Neural progenitor cell (in vitro differentiated cells): Measurements from ENCODE around the gene MAPK8. TPM values are rescaled to one million over a fixed set of nuclear protein-coding genes. Genes with fewer than 3 reads are reported as not detected.

ENCODE experiments used
- DNase-seq: peaks from one replicate; pipeline ENCODE4 v3.0.0-alpha.2; 2016; ENCODE audit warnings: low spot score
- H2AFZ ChIP-seq: fragments of 200-600 bp; sonication (generic); replicated peaks from 2 replicates; pipeline ENCODE4 v1.6.1; 2016; ENCODE audit warnings: antibody characterized with exemption
- H3F3A ChIP-seq: fragments of 200-600 bp; sonication (generic); 2 replicates; pipeline ENCODE4 v1.6.1; 2016; ENCODE audit warnings: antibody characterized with exemption, low read depth
- H3K27ac ChIP-seq: fragments of 200-600 bp; sonication (generic); 2 replicates; pipeline ENCODE4 v1.5.1; 2016; ENCODE audit warnings: mild to moderate bottlenecking
- H3K27me3 ChIP-seq: fragments of 200-600 bp; sonication (generic); 2 replicates; pipeline ENCODE4 v1.6.1; 2016; ENCODE audit warnings: mild to moderate bottlenecking, moderate library complexity
- H3K36me3 ChIP-seq: fragments of 200-600 bp; sonication (generic); 2 replicates; pipeline ENCODE4 v1.5.1; 2016
- H3K4me1 ChIP-seq: fragments of 200-600 bp; sonication (generic); 2 replicates; pipeline ENCODE4 v1.6.1; 2016; ENCODE audit warnings: mixed run types
- H3K4me2 ChIP-seq: fragments of 200-600 bp; sonication (generic); 2 replicates; pipeline ENCODE4 v1.6.1; 2016
- H3K4me3 ChIP-seq: fragments of 200-600 bp; sonication (generic); 2 replicates; pipeline ENCODE4 v1.5.1; 2016
- H3K79me2 ChIP-seq: fragments of 200-600 bp; sonication (generic); 2 replicates; pipeline ENCODE4 v1.6.1; 2016; ENCODE audit warnings: low read depth
- H3K9ac ChIP-seq: fragments of 200-600 bp; sonication (generic); 2 replicates; pipeline ENCODE4 v1.6.1; 2016
- H3K9me3 ChIP-seq: fragments of 200-600 bp; sonication (generic); 2 replicates; pipeline ENCODE4 v1.5.1; 2016; ENCODE audit warnings: low read depth
- H4K20me1 ChIP-seq: fragments of 200-600 bp; sonication (generic); 2 replicates; pipeline ENCODE4 v1.6.1; 2016; ENCODE audit warnings: low read depth
- H3K27ac Mint-ChIP-seq: 3 replicates; pipeline ENCODE4 v1.8.0; 2021; ENCODE audit warnings: mixed read lengths
- H3K27me3 Mint-ChIP-seq: 2 replicates; pipeline ENCODE4 v1.8.0; 2022; ENCODE audit warnings: low read depth, mild to moderate bottlenecking, inconsistent platforms, moderate library complexity, mixed read lengths; ENCODE audit not compliant: insufficient read depth
- H3K36me3 Mint-ChIP-seq: 3 replicates; pipeline ENCODE4 v1.8.0; 2021; ENCODE audit warnings: mixed read lengths
- H3K4me1 Mint-ChIP-seq: 3 replicates; pipeline ENCODE4 v1.8.0; 2021; ENCODE audit warnings: mixed read lengths
- H3K4me3 Mint-ChIP-seq: 3 replicates; pipeline ENCODE4 v1.8.0; 2021; ENCODE audit warnings: mild to moderate bottlenecking, moderate library complexity, mixed read lengths
- H3K9me3 Mint-ChIP-seq: 3 replicates; pipeline ENCODE4 v1.8.0; 2020; ENCODE audit warnings: mixed read lengths
- EZH2 ChIP-seq: fragments of 200-600 bp; sonication (generic); IDR thresholded peaks from 2 replicates; pipeline ENCODE4 v1.6.1; 2017; ENCODE audit warnings: antibody characterized with exemption, mild to moderate bottlenecking, moderate library complexity
- EZH2phosphoT487 ChIP-seq: fragments of 200-600 bp; sonication (generic); IDR thresholded peaks from 2 replicates; pipeline ENCODE4 v1.6.1; 2017; ENCODE audit warnings: antibody characterized with exemption
- total RNA-seq: library from RNA; depleted of rRNA; stranded (reverse); fragments of >200 nt; gene quantifications from 2 replicates; pipeline ENCODE4 v1.2.3, GENCODE V29; 2015; ENCODE audit warnings: low replicate concordance
- TF ChIP-seq, protein P1 (sequence below): fragments of 200-600 bp; sonication (generic); IDR thresholded peaks from 2 replicates; pipeline ENCODE4 v1.5.1; 2017; ENCODE audit warnings: antibody characterized with exemption, mild to moderate bottlenecking

MAPK8 gene
- total RNA-seq, 1 donor from 2014 or later = 166 TPM

DNA sequence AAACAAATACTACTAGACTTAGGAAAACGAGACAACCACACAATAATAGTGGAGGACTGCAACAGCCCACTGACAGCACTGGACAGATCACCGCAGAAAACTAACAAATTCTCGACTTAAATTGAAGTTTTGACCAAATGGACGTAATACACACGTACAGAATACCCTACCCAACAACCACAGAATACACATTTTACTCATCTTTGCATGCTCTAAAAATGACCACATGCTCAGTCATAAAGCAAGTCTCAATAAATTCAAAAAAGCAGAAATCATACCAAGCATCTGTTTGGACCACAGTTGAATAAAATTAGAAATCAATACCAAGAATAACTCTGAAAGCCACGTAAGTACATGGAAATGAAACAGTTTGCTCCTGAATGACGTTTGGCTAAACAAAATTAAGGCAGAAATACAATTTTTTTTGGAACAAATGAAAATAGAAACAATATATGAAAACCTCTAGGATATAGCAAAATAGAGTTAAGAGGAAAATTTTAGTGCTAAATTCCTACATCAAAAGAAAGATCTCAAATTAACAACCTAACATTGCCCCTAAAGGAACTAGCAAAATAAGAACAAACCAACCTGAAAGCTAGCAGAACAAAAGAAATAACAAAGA lies 30.6 kb downstream of the MAPK8 start:
- H3K9me3 ChIP-seq = peaks cover 2% of the 10 kb centered on the region
- peaks cover 6% of the 10 kb centered on the region for H3K4me1 ChIP-seq
- H3K4me2 ChIP-seq = no peak overlapping the region
- no peak overlapping the region for H3K9ac ChIP-seq
- H3K9me3 Mint-ChIP-seq = peaks cover 51% of the 10 kb centered on the region
- H3K79me2 ChIP-seq = peaks cover 66% of the 10 kb centered on the region
- peaks cover 3% of the 10 kb centered on the region for H3K27me3 Mint-ChIP-seq
- H2AFZ ChIP-seq = no peak overlapping the region
- no peak overlapping the region for H3K4me3 ChIP-seq
- H3K36me3 ChIP-seq = peaks cover 8% of the 10 kb centered on the region
- no peak overlapping the region for H3K27ac ChIP-seq
- TF ChIP-seq EZH2 (no peak), EZH2phosphoT487 (no peak)
- TF ChIP-seq, protein P1, sequence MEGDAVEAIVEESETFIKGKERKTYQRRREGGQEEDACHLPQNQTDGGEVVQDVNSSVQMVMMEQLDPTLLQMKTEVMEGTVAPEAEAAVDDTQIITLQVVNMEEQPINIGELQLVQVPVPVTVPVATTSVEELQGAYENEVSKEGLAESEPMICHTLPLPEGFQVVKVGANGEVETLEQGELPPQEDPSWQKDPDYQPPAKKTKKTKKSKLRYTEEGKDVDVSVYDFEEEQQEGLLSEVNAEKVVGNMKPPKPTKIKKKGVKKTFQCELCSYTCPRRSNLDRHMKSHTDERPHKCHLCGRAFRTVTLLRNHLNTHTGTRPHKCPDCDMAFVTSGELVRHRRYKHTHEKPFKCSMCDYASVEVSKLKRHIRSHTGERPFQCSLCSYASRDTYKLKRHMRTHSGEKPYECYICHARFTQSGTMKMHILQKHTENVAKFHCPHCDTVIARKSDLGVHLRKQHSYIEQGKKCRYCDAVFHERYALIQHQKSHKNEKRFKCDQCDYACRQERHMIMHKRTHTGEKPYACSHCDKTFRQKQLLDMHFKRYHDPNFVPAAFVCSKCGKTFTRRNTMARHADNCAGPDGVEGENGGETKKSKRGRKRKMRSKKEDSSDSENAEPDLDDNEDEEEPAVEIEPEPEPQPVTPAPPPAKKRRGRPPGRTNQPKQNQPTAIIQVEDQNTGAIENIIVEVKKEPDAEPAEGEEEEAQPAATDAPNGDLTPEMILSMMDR = no peak
- H3K4me1 Mint-ChIP-seq = no peaks in the 10 kb centered on the region
- H3F3A ChIP-seq = no peaks in the 10 kb centered on the region
- peaks cover 61% of the 10 kb centered on the region for H3K36me3 Mint-ChIP-seq
- no peak for DNase-seq
- H4K20me1 ChIP-seq = peaks cover 17% of the 10 kb centered on the region
- no peak overlapping the region for H3K27ac Mint-ChIP-seq
- H3K27me3 ChIP-seq = no peaks in the 10 kb centered on the region
- H3K4me3 Mint-ChIP-seq = no peak overlapping the region

DNA sequence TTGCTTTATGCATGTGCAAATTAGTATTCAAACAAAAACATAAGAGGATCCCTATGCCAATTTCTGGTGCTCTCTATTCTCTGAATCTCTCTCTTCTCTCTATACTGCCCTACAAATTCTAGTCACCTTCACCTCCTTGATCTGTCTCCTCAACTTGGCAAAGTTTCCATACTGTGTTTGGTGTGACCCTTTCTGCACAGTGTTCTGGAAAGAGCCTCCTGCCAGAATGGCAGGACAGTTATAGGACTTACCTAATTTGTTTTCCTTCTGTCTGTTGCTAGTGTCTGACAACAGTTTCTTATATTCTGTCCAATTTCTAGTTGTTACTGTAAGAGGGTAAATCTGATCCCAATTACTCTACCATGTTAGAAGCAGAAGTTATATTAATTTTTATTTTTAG lies 34.3 kb downstream of the MAPK8 start:
- Histone ChIP-seq H3K36me3 (peaks cover 8% of the 10 kb centered on the region), H3K27me3 (no peaks in the 10 kb centered on the region), H3K4me3 (no peak overlapping the region), H3K27ac (no peak overlapping the region), H4K20me1 (peaks cover 19% of the 10 kb centered on the region), H3K4me1 (peaks cover 6% of the 10 kb centered on the region), H3K9me3 (no peaks in the 10 kb centered on the region), H2AFZ (no peak overlapping the region), H3F3A (no peaks in the 10 kb centered on the region), H3K79me2 (peaks cover 72% of the 10 kb centered on the region), H3K4me2 (no peak overlapping the region), H3K9ac (no peak overlapping the region)
- TF ChIP-seq EZH2 (no peak), EZH2phosphoT487 (no peak)
- TF ChIP-seq, protein P1 = no peak
- Mint-ChIP-seq H3K9me3 (peaks cover 64% of the 10 kb centered on the region), H3K4me1 (no peaks in the 10 kb centered on the region), H3K36me3 (peaks cover 61% of the 10 kb centered on the region), H3K27me3 (peaks cover 3% of the 10 kb centered on the region), H3K27ac (no peak overlapping the region), H3K4me3 (no peak overlapping the region)
- no peak for DNase-seq

DNA sequence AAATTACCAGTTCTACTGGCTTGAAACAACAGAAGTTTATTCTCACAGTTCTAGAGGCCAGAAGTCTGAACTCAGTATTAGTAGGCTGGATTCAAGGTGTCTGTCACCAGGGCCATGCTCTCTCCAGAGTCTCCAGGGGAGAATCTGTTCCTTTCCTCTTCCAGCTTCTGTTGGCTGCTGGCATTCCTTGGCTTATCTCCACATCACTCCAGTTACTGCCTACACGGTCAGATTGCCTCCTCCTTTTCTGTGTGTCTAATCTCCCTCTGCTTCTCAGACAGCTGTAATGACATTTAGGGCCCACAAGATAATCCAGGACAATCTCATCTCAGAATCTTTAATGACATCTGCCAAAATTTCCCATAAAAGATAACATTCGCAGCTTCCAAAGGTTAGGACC lies 36.6 kb downstream of the MAPK8 start:
- H3K79me2 ChIP-seq = peaks cover 82% of the 10 kb centered on the region
- no peak for DNase-seq
- H3F3A ChIP-seq = no peaks in the 10 kb centered on the region
- H3K27ac ChIP-seq = no peak overlapping the region
- no peak for TF ChIP-seq EZH2phosphoT487
- TF ChIP-seq EZH2 = no peak
- TF ChIP-seq, protein P1 = no peak
- peaks cover 6% of the 10 kb centered on the region for H3K4me1 ChIP-seq
- Mint-ChIP-seq H3K4me3 (no peak overlapping the region), H3K27me3 (no peaks in the 10 kb centered on the region), H3K9me3 (peaks cover 68% of the 10 kb centered on the region), H3K4me1 (no peaks in the 10 kb centered on the region), H3K36me3 (peaks cover 56% of the 10 kb centered on the region), H3K27ac (no peak overlapping the region)
- peaks cover 10% of the 10 kb centered on the region for H3K9me3 ChIP-seq
- no peak overlapping the region for H3K4me3 ChIP-seq
- H4K20me1 ChIP-seq = peaks cover 15% of the 10 kb centered on the region
- H3K4me2 ChIP-seq = no peak overlapping the region
- no peaks in the 10 kb centered on the region for H3K27me3 ChIP-seq
- peaks cover 5% of the 10 kb centered on the region for H3K36me3 ChIP-seq
- H2AFZ ChIP-seq = no peak overlapping the region
- H3K9ac ChIP-seq = no peak overlapping the region
